Fibroblast of pulmonary artery (primary cell): ENCODE results near the gene WWOX.

Experiments used
- DNase-seq: peaks from one replicate; pipeline ENCODE4 v3.0.0-alpha.2; 2010; ENCODE audit warnings: low read depth
- H3K4me3 ChIP-seq: replicated peaks from 2 replicates; pipeline ENCODE4 v1.5.1; 2011; ENCODE audit warnings: low read depth, mild to moderate bottlenecking, control low read depth, low read length, moderate library complexity
- CTCF ChIP-seq: IDR thresholded peaks from 2 replicates; pipeline ENCODE4 v1.5.1; 2011; ENCODE audit warnings: mild to moderate bottlenecking, control low read depth, low read length, inconsistent platforms; ENCODE audit errors: missing control alignments

The WWOX gene

GRCh38 chr16:78731785-78732184 is 632.3 kb downstream of the WWOX start:
- DNase-seq, result no peak
- no peak for TF ChIP-seq CTCF
- no peak overlapping the region for H3K4me3 ChIP-seq

- DNase-seq, result no peak
- H3K4me3 ChIP-seq, result no peak overlapping the region
- no peak for TF ChIP-seq CTCF
Measured at GRCh38 chr16:78732696-78733095, 633.2 kb downstream of the WWOX start.

- no peak for DNase-seq
- no peak for TF ChIP-seq CTCF
Measured at GRCh38 chr16:78735337-78735736, 635.9 kb downstream of the WWOX start.

GRCh38 chr16:78737630-78738029 is 638.2 kb downstream of the WWOX start:
- no peak for TF ChIP-seq CTCF
- H3K4me3 ChIP-seq, result no peak overlapping the region
- no peak for DNase-seq

More at GRCh38 chr16:78735337-78735736, 635.9 kb downstream of the WWOX start:
- no peak overlapping the region for H3K4me3 ChIP-seq

GRCh38 chr16:78738557-78738956 is 639.1 kb downstream of the WWOX start:
- no peak for TF ChIP-seq CTCF
- no peak for DNase-seq
- no peak overlapping the region for H3K4me3 ChIP-seq

- no peak for DNase-seq
- TF ChIP-seq CTCF, result no peak
- H3K4me3 ChIP-seq, result no peak overlapping the region
Measured at GRCh38 chr16:78740269-78740668, 640.8 kb downstream of the WWOX start.

- peak; percentile 7 for DNase-seq
- no peak overlapping the region for H3K4me3 ChIP-seq
- TF ChIP-seq CTCF, result no peak
Measured at GRCh38 chr16:78742501-78743283, 643.2 kb downstream of the WWOX start.
